Heart right ventricle (tissue), 16 donors: ENCODE measurements around the gene HDAC1. TPM values are rescaled to one million over a fixed set of nuclear protein-coding genes. Genes with fewer than 3 reads are reported as not detected.
A peak's percentile ranks its signal among the peaks of the same experiment; 100 is the strongest.

Experiments used
- ATAC-seq, 8 donors: fragments of 200-7000 bp; cut with Tn5 transposase; one replicate each; pipeline ENCODE4 v1.9.1; 2020; ENCODE audit warnings: mild to moderate bottlenecking in 8 of 8, moderate library complexity in 8 of 8, moderate number of reproducible peaks in 1 of 8
- DNase-seq, 2 donors: peaks; one replicate each; pipeline ENCODE4 v3.0.0-alpha.2; 2020
- H3K27ac ChIP-seq, 10 donors: fragments of 200-600 bp; sonication (generic) in 2 of 10; one replicate each; pipeline versions ENCODE4 v1.5.0 to v1.8.0; 2020 to 2022; ENCODE audit warnings: mild to moderate bottlenecking in 3 of 10
- H3K27me3 ChIP-seq, 7 donors: fragments of 200-600 bp; one replicate each; pipeline ENCODE4 v1.8.0; 2021 to 2022; ENCODE audit warnings: mild to moderate bottlenecking in 2 of 7
- H3K36me3 ChIP-seq, 9 donors: fragments of 200-600 bp; sonication (generic) in 1 of 9; one replicate each; pipeline versions ENCODE4 v1.5.0 to v1.8.0; 2020 to 2022; ENCODE audit warnings: mild to moderate bottlenecking in 2 of 9
- H3K4me1 ChIP-seq, 9 donors: fragments of 200-600 bp; sonication (generic) in 1 of 9; one replicate each; pipeline versions ENCODE4 v1.5.0 to v1.8.0; 2020 to 2022; ENCODE audit warnings: mild to moderate bottlenecking in 4 of 9
- H3K4me3 ChIP-seq, 10 donors: fragments of 200-600 bp; sonication (generic) in 2 of 10; one replicate each; pipeline versions ENCODE4 v1.5.0 to v1.8.0; 2020 to 2022; ENCODE audit warnings: mild to moderate bottlenecking in 7 of 10, moderate library complexity in 2 of 10
- H3K9me3 ChIP-seq, 11 donors: fragments of 200-600 bp in 10 of 11; sonication (generic) in 2 of 11; one replicate each; pipeline versions ENCODE4 v1.5.0 to v1.8.0; 2013 to 2022; ENCODE audit warnings: mild to moderate bottlenecking in 2 of 11, control low read depth in 1 of 11, moderate library complexity in 1 of 11
- WGBS, 2 donors: extraction: QIAGEN DNeasy Blood & Tissue Kit; methylation state at CpG; one replicate each; pipeline ENCODE4 v1.1.7; 2013; ENCODE audit warnings: inconsistent platforms in 1 of 2; 5-methylcytosine and 5-hydroxymethylcytosine counted together
- intact Hi-C, 10 donors: fragments of 100-400 bp; cut with DNase I; formaldehyde crosslinking; loops; one replicate each; pipeline versions ENCODE4 v1.11.1 to v1.14.2; 2022
- polyA plus RNA-seq, 2 donors: library from polyadenylated mRNA; stranded (reverse); fragments of 200-250 nt; gene quantifications; one replicate each; pipeline ENCODE4 v1.2.3, GENCODE V29; 2013
- total RNA-seq, 10 donors: library from RNA; stranded (reverse); fragmentation: NEBNext Ultra II Directional in 3 of 10; extraction: Animal tissue kit (Norgen Biotek cat#: 25700) in 3 of 10; gene quantifications; one replicate each; pipeline versions ENCODE4 v1.2.1 to v1.2.4, GENCODE V29; 2021 to 2023
- TF ChIP-seq, protein P1 (sequence below), 9 donors: fragments of 200-600 bp; sonication (generic) in 2 of 9; IDR thresholded peaks; one replicate each; pipeline versions ENCODE4 v1.5.0 to v1.8.0; 2021 to 2022; ENCODE audit warnings: antibody characterized with exemption in 9 of 9, mild to moderate bottlenecking in 5 of 9, moderate library complexity in 1 of 9
- donor health status: Arrhythmogenic right ventricular cardiomyopathy.
- donor health status: ischemic (EF 13 %, LVEDD 7.1; RV severe dilation, severe dysfunction).
- donor health status: healthy with polysubstance abuse.
- donor health status: DM: no; HTN: yes; CAD: no.
- donor health status: DM: no; HTN: no; CAD: no.
- donor health status: ischemic (EF 25% LVEDD 6.9; RV normal size, moderate dysfunction).
- donor health status: ischemic (EF 25% LVEDD 5.7; RV mildly dilated, moderate dysfunction).
- donor health status: healthy.
- donor health status: DM: yes; HTN: yes; CAD: no.
- donor health status: Ischemic cardiomyopathy.
- donor health status: ischemic (EF 35%, LVEDD 5.7; RV mildly dilated, moderate dysfunction).
- donor health status: nonischemic (EF 11% LVEDD 7.7; RV severe dilation, severe dysfunction).
- donor health status: DM: yes; HTN: yes; CAD: no.
- donor health status: PGD.
- donor health status: ischemic (EF 29% LVEDD 5.4; RV normal size, mild dysfunction).
- donor health status: nonischemic (EF 23%, LVEDD 6.1; RV moderate dilation, normal function).

HDAC1 gene
- total and polyA plus RNA-seq, 12 donors = 27.5 to 43.5 (median 33.0) TPM

DNA sequence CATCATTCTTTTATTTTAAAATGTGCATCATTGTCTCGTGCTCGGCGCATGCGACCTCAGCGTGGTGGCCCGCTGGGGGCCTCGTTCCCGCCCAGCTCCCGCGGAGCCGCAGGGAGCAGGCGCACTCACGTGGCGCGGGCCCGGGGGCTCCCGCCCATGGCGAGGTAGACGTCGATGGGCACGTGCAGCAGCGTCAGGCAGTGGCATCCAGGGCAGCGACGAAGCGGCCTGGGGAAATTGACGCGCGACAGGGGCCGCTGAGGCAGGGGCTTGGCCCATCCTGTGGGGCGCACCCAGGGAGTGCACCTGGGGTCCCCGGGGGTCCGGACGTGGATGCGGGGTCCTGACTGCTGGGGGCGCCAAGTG is 69.4 kb downstream of the HDAC1 start:
- no peak for DNase-seq
- 57 to 62% methylated on average over 35 of the region's 35 CpGs for WGBS, 2 donors
- TF ChIP-seq, protein P1, sequence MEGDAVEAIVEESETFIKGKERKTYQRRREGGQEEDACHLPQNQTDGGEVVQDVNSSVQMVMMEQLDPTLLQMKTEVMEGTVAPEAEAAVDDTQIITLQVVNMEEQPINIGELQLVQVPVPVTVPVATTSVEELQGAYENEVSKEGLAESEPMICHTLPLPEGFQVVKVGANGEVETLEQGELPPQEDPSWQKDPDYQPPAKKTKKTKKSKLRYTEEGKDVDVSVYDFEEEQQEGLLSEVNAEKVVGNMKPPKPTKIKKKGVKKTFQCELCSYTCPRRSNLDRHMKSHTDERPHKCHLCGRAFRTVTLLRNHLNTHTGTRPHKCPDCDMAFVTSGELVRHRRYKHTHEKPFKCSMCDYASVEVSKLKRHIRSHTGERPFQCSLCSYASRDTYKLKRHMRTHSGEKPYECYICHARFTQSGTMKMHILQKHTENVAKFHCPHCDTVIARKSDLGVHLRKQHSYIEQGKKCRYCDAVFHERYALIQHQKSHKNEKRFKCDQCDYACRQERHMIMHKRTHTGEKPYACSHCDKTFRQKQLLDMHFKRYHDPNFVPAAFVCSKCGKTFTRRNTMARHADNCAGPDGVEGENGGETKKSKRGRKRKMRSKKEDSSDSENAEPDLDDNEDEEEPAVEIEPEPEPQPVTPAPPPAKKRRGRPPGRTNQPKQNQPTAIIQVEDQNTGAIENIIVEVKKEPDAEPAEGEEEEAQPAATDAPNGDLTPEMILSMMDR (IDR thresholded peaks at IDR 0.05) = no peak
- Histone ChIP-seq H3K4me1 (peaks cover 7 to 23% (median 16%) of the 10 kb centered on the region in 9 donors), H3K36me3 (peaks cover 0 to 38% (median 10%) of the 10 kb centered on the region in 9 donors), H3K4me3 (peak overlapping the region; percentile 4 to 54 (median 48)), H3K9me3 (no peaks in the 10 kb centered on the region), H3K27me3 (peaks cover 0 to 18% (median 0%) of the 10 kb centered on the region in 7 donors), H3K27ac (peak overlapping the region in 4 of 10 donors; percentile 22 to 67 (median 40))
- intact Hi-C loops = no loop called here
- ATAC-seq = peak in 3 of 8 donors; percentile 2 to 33 (median 6)

GRCh38 chr1:32361674-32362473 is 70.0 kb downstream of the HDAC1 start:
- intact Hi-C loops = no loop called here
- H3K4me3 ChIP-seq = peak overlapping the region; percentile 4 to 54 (median 48)
- H3K36me3 ChIP-seq = peaks cover 0 to 44% (median 15%) of the 10 kb centered on the region in 9 donors
- H3K4me1 ChIP-seq = peaks cover 7 to 23% (median 16%) of the 10 kb centered on the region in 9 donors
- no peaks in the 10 kb centered on the region for H3K9me3 ChIP-seq
- DNase-seq (peak; percentile 57 to 67), ATAC-seq (peak; percentile 74 to 84 (median 78))
- H3K27me3 ChIP-seq = peaks cover 0 to 18% (median 0%) of the 10 kb centered on the region in 7 donors
- 3% methylated on average over 90 to 91 of the region's 91 CpGs for WGBS, 2 donors
- TF ChIP-seq, protein P1 (IDR thresholded peaks at IDR 0.05) = peak in 8 of 9 donors; percentile 12 to 71 (median 50)
- peak overlapping the region in 7 of 10 donors; percentile 12 to 67 (median 56) for H3K27ac ChIP-seq

DNA sequence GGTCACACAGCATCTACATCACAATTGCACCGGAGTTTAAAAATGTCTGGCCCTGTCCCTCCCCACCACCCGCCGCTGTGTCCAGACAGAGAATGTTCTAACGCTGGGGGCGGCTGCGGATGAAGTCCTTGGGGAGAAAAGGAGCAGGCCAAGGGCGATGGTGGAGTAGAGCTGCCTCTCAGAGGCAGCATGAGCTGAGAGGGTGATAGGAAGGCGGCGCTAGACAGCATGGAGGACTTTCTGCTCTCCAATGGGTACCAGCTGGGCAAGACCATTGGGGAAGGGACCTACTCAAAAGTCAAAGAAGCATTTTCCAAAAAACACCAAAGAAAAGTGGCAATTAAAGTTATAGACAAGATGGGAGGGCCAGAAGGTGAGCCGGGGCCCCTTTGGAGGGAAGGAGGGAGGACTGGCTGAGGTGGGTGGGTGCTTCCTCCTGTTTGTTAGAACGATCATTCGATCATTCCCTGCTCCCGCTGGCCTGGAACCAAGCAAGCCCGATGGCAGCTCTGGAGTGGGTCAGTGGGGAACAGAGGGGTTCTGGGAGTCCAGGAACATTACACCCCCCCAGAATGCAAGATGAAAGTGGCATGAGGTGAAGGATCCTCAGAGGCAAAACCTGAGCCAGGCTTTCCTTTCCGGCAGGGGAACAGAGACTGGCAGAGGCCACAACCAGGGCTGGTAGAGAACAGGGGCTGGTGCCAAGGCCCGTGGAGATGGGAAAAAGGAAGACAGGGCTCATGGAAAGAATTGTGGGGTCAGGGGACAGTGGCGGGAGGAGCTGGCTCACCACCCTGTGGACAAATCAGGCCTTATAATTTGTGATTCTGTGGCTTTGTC is 70.8 kb downstream of the HDAC1 start, which contains the start of the genes FAM229A and TSSK3:
TSS of gene FAM229A (minus strand) at position 12 of the 840 bp plus-strand sequence. CDS start 394 bp downstream, outside the sequence.
TSS of gene TSSK3 (plus strand) at position 66 of the 840 bp plus-strand sequence. CDS start at position 229, 163 bp downstream.
- TF ChIP-seq, protein P1 (IDR thresholded peaks at IDR 0.05) = no peak
- peak within 1 kb of the TSS in 7 of 10 donors; percentile 12 to 67 (median 56) for H3K27ac ChIP-seq
- DNase-seq = no peak
- H3K9me3 ChIP-seq = no peaks in the 10 kb centered on the region
- H3K27me3 ChIP-seq = peaks cover 0 to 18% (median 0%) of the 10 kb centered on the region in 7 donors
- H3K36me3 ChIP-seq = peaks cover 0 to 52% (median 23%) of the 10 kb centered on the region in 9 donors
- peak; percentile 6 to 46 (median 18) for ATAC-seq
- peaks cover 7 to 19% (median 16%) of the 10 kb centered on the region in 9 donors for H3K4me1 ChIP-seq
- WGBS, 2 donors = 51% methylated on average over 17 of the region's 17 CpGs
- intact Hi-C loops = no loop called here
- peak within 1 kb of the TSS; percentile 4 to 54 (median 48) for H3K4me3 ChIP-seq

DNA sequence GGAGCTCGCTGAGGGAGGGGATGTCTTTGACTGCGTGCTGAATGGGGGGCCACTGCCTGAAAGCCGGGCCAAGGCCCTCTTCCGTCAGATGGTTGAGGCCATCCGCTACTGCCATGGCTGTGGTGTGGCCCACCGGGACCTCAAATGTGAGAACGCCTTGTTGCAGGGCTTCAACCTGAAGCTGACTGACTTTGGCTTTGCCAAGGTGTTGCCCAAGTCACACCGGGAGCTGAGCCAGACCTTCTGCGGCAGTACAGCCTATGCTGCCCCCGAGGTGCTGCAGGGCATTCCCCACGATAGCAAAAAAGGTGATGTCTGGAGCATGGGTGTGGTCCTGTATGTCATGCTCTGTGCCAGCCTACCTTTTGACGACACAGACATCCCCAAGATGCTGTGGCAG is 71.8 kb downstream of the HDAC1 start:
- H3K9me3 ChIP-seq = no peaks in the 10 kb centered on the region
- H3K27me3 ChIP-seq = peaks cover 0 to 18% (median 0%) of the 10 kb centered on the region in 7 donors
- H3K36me3 ChIP-seq = peaks cover 0 to 62% (median 34%) of the 10 kb centered on the region in 9 donors
- intact Hi-C loops = no loop called here
- TF ChIP-seq, protein P1 (IDR thresholded peaks at IDR 0.05) = no peak
- no peak overlapping the region for H3K27ac ChIP-seq
- DNase-seq = no peak
- ATAC-seq = no peak
- no peak overlapping the region for H3K4me3 ChIP-seq
- H3K4me1 ChIP-seq = peaks cover 7 to 19% (median 16%) of the 10 kb centered on the region in 9 donors
- WGBS, 2 donors = 92 to 94% methylated on average over 12 of the region's 12 CpGs
